ENCODE results near the gene RAD50.
"Not testable (repeated sequence)": the region's sequence is repeated elsewhere in the genome, so short reads cannot be mapped to it uniquely, and the experiment has no call there.

RAD50 gene

DNA sequence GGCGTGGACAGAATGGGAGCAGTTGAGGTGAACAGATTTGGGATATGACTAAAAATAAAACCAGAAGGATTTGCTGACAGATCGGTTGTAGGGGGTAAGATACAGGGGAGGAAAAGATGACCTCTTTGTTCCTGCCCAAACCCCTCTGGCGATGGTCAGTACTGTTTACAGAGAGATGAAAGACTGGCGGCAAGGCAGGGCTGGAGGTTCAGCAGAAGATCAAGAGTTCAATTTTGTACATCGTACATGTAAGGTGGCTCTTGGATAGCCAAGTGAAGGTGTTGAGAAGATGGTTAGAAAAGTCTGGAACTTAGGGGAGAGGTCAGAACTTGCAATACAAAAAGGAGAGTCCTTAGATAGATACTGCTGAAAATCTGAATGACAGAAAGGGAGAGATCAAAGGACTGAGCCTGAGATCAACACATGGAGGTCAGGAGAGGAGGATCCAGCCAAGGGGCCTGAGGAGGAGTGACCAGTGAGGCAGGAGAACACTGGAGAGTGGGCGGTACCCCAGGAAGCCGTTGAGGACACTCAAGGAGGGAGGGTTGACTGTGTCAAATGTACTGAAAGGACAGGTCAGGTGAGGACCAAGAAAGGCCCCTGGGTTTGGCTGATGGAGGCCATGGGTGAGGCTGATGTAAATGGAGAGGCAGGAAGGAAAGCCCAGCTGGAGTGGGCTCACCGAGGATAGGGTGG is 124.2 kb downstream of the RAD50 start:
- ATAC-seq = no peak
- Mint-ChIP-seq H3K4me1 (peaks cover 26% of the 10 kb centered on the region), H3K4me3 (no peak overlapping the region), H3K27me3 (no peaks in the 10 kb centered on the region), H3K9me3 (no peaks in the 10 kb centered on the region), H3K27ac (no peak overlapping the region)
- DNase-seq = no peak

DNA sequence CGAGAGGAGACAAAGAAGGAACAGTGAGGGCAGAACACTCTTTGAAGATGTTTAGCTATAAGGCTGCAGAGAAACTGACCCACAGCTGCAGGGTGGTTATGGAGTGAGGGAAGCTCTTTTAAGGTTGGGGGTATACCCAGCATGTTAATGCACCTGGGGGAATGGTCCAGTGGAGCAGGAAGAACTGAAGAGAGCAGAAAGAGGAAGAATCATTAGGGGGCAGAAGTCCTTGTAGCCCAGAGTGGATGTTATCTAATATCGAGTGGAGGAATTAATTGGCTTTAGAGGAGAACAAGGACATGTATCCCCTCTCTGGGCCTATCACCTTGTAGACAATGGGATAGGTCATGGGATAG is 124.7 kb downstream of the RAD50 start:
- no peak for ATAC-seq

DNA sequence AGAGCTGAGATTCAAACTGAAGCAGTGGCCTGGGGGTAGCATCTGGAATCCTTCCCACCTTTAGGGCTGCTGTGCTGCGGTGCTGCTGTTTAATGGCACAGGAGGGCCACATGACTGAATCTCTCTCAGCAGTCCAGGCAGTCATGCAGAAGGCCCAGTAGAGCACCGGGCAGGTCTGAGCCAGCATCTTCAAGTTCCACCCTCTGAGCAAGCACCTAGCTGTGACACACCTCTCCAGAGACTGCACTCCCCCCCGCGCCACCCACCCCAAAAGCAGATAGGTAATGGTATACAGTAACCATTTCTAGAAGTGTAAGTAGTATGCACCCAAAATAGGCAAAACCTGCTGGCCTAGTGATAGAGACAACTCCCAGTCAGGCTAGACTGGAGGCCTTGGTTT is 125.2 kb downstream of the RAD50 start:
- no peaks in the 10 kb centered on the region for H3K27me3 Mint-ChIP-seq
- DNase-seq = no peak

More for the DNA sequence above, 124.7 kb downstream of the RAD50 start:
- Mint-ChIP-seq H3K4me3 (no peak overlapping the region), H3K27ac (no peak overlapping the region), H3K4me1 (peaks cover 20% of the 10 kb centered on the region), H3K9me3 (no peaks in the 10 kb centered on the region), H3K27me3 (no peaks in the 10 kb centered on the region)
- DNase-seq = no peak

DNA sequence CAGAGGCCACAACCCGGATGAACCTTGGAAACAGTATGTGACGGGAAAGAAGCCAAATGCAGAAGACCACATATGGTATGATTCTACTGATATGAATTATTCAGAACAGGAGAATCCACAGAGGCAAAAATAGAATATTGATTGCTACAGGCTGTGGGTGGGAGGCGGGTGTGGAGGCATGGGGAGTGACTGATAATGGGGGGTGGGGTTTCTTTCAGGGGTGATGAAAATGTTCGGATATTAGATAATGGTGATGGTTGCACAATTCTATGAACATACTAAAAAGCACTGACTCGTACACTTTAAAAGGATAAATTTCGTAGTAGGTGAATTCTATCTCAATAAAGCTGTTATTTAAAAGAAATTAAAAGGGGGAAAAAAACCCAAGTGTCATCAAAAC is 127.7 kb downstream of the RAD50 start:
- Mint-ChIP-seq H3K4me1 (peaks cover 34% of the 10 kb centered on the region), H3K27me3 (no peaks in the 10 kb centered on the region), H3K9me3 (no peaks in the 10 kb centered on the region), H3K27ac (no peak overlapping the region), H3K4me3 (no peak overlapping the region)
- no peak for ATAC-seq
- no peak for DNase-seq

More for the DNA sequence above, 125.2 kb downstream of the RAD50 start:
- Mint-ChIP-seq H3K4me3 (no peak overlapping the region), H3K9me3 (no peaks in the 10 kb centered on the region), H3K27ac (no peak overlapping the region), H3K4me1 (peaks cover 15% of the 10 kb centered on the region)
- ATAC-seq = no peak

DNA sequence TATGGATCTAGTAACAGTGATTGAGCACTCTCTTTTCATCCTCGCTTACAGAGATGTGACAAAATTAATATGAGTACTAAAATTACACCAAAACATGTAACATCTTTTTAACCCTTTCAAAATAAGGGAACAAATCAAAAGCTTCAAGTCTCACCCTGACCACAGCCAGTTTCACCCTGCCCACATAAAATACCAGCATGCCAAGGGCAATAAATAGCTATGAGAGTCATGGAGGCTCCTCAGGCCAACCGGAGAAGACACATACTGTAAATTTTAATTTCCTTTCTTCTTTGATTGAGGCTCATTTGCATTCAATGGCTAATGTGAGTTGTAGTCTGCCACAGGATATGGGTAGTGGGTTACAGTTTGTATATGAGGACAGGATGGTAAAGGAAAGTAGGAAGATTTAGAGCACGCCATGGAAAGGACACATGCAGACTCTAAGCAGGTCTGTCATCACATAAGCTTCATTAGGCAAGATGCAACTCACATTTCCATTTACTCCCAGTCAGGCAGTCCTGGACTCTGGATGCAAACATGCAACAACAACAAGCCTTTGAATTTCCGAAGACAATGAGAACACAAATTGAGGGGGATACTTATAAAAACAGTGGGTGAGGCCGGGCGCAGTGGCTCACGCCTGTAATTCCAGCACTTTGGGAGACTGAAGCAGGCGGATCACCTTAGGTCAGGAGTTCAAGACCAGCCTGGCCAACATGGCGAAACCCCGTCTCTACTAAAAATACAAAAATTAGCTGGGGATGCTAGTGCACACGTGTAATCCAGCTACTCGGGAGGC is 128.3 kb downstream of the RAD50 start:
- Mint-ChIP-seq H3K9me3 (no peaks in the 10 kb centered on the region), H3K4me3 (peak overlapping the region; percentile 2 to 51), H3K4me1 (peaks cover 38% of the 10 kb centered on the region), H3K27ac (no peak overlapping the region), H3K27me3 (no peaks in the 10 kb centered on the region)
- DNase-seq (peak; percentile 33 to 64), ATAC-seq (peak; percentile 68)

DNA sequence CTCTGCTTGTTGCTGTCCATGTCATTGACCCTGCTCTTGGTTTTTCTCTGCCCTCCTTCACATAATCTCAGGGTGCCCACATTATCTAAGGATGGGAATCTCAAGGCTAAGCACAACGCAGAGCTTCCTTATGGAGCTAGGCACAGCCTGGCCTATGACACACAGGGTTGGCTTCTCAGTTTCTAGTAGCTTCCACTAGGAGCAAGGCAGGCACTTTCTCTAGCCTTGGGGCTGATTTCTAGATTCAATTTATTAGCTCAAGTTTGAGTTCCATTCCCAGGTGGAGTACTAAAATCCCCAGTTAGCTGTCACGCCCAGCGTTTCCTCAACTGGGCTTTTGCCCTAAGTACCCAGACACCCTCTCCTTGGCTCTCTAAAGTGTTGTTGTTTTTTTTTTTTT is 129.4 kb downstream of the RAD50 start:
- Mint-ChIP-seq H3K9me3 (no peaks in the 10 kb centered on the region), H3K27ac (no peak overlapping the region), H3K27me3 (no peaks in the 10 kb centered on the region), H3K4me1 (peaks cover 38% of the 10 kb centered on the region), H3K4me3 (no peak overlapping the region)
- ATAC-seq (no peak), DNase-seq (no peak)

DNA sequence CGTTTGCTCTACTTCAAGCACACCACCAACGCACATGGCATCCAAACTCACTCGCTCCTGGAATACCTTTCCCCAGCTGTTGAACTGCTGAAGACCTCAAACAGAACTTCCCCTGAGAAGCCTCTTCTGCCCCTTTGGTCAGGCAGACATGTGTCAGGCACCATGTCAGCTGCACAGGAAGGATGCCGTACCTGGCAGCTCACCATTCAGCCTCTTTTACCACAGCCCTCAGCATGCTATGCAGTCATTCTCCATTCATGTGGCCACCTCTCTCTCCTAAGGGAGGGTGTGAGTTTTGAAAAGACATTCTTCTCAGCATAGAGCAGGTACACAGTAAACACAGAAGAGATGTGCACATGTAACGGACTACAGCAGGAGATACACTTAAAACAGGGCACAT is 131.2 kb downstream of the RAD50 start:
- peak overlapping the region; percentile 29 to 77 for H3K27ac Mint-ChIP-seq

DNA sequence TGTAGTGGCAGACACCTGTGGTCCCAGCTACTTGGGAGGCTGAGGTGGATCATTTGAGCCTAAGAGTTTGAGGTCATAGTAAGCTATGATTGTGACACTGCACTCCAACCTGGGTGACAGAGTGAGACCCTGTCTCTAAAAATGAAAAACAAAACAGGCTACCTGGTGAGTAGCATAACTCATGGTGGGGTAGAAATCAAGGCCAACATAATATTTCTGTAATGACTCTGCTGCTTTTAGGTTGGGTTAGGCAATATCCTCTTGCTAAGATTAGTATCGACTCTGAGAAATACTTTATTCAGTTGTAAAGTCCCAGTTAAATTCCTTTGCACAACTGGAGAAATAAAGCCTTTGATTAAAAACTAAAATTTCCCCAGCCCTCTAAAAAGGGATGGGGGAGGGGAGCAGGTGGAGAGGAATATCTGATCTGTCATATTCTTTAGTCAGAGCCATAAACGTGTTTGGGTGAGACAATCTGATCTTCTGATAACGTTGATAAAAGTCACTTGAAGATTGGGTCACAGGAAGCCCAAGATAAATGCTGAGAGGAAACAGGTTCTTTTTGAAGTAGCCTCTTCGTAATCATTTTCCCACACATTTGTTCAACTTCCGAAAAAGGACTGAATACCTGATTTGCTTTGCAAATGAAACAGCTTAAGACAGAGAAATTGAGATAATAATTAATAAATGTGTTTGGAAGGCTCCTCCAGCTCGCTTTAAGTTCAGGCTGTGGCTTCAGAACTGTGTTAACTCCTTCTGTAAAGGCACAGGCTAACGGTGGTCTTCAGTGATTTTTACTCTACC is 132.0 kb downstream of the RAD50 start:
- DNase-seq = no peak
- Mint-ChIP-seq H3K9me3 (no peaks in the 10 kb centered on the region), H3K27ac (peak overlapping the region; percentile 9 to 87), H3K4me3 (peak overlapping the region; percentile 29 to 42), H3K4me1 (peaks cover 45% of the 10 kb centered on the region), H3K27me3 (no peaks in the 10 kb centered on the region)
- ATAC-seq = peak; percentile 72

More for the DNA sequence above, 131.2 kb downstream of the RAD50 start:
- H3K4me3 Mint-ChIP-seq = peak overlapping the region; percentile 0 to 38
- H3K27me3 Mint-ChIP-seq = no peaks in the 10 kb centered on the region
- peaks cover 45% of the 10 kb centered on the region for H3K4me1 Mint-ChIP-seq
- peak; percentile 45 to 68 for DNase-seq
- no peaks in the 10 kb centered on the region for H3K9me3 Mint-ChIP-seq
- ATAC-seq = peak; percentile 92

DNA sequence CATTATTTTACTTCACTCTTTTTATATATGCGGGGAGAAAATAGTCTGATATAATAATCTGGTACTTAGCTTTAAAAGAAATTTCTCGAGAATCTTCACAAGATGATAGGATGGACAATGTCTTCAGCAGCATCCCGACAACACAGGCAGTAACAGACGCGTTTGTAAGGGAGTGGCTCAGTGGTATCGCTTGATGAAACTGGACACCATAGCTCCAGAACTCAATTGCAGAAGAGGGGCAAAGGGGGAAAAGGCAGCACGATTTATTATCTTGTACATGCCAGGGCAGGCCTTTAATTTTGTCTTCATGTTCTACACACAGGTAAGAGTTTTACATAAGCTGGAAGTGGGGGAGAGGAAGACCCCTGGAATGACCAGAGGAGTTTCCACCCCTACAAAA is 132.7 kb downstream of the RAD50 start:
- DNase-seq = no peak
- H3K9me3 Mint-ChIP-seq = no peaks in the 10 kb centered on the region
- peaks cover 41% of the 10 kb centered on the region for H3K4me1 Mint-ChIP-seq
- no peak overlapping the region for H3K4me3 Mint-ChIP-seq
- H3K27ac Mint-ChIP-seq = no peak overlapping the region
- H3K27me3 Mint-ChIP-seq = no peaks in the 10 kb centered on the region
- no peak for ATAC-seq

DNA sequence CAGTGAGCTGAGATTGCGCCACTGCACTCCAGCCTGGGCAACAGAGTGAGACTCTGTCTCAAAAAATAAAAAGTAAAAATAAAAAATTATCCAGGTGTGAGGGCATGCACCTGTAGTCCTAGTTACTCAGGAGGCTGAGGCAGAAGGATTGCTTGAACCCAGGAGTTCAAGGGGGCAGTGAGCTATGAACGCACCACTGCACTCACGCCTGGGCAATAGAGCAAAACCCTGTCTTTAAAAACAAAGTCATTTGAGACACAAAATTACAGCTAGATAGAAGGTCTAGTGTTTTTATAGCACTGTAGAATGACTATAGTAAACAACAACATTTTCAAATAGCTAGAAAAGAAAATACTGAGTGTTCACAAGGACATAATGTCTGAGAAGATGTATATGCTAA is 133.4 kb downstream of the RAD50 start:
- DNase-seq = no peak
- no peak overlapping the region for H3K27ac Mint-ChIP-seq
- H3K4me1 Mint-ChIP-seq = peaks cover 34% of the 10 kb centered on the region
- ATAC-seq = no peak
- H3K4me3 Mint-ChIP-seq = no peak overlapping the region
- no peaks in the 10 kb centered on the region for H3K27me3 Mint-ChIP-seq
- no peaks in the 10 kb centered on the region for H3K9me3 Mint-ChIP-seq

DNA sequence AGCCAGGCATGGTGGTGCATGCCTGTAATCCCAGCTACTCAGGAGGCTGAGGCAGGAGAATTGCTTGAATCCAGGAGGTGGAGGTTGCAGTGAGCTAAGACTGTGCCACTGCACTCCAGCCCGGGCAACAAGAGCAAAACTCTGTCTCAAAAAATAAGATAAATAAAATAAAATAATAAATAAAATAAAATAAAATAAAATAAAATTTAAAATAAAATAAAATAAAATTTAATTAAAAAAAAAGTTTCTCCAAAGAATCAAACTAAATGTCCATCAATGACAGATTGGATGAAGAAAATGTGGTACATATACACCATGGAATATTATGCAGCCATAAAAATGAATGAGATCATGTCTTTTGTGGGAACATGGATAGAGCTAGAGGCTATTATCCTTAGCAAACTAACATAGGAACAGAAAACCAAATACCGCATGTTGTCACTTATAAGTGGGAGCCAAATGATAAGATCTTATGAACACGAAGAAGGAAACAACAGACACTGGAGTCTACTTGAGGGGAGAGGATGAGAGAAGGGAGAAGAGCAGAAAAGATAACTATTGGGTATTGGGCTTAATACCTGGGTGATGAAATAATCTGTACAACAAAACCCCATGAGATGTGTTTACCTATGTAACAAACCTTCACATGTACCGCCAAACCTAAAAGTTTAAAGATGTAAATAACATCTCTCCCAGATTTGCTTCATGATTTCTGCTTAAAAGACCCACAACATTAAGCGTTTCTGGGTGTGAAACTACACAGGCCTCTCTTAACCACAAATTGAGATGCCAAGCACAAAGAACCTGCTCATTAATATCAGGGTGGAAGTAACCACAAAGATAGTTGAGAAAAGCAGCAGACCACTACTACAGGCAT is 135.2 kb downstream of the RAD50 start:
- H3K4me3 Mint-ChIP-seq, H3K9me3 Mint-ChIP-seq, DNase-seq, H3K27me3 Mint-ChIP-seq: not testable (repeated sequence)
- Mint-ChIP-seq H3K27ac (peak overlapping the region; percentile 72 to 89), H3K4me1 (peaks cover 30% of the 10 kb centered on the region)
- ATAC-seq = peak; percentile 24

DNA sequence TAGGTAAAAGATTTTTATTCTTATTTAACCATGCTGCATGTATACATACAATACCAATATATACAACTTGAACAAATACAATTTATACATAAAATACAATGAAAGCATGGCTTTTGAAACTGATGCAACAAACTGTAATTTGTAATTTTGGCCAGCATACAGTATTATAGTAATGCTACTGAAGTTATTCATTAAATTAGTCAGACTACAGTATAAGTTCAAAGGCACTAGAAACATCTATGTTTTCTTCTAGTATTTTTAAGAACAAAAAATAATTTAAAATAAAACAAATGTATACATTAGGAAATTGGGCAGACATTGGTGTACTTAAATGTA is 135.8 kb downstream of the RAD50 start:
- H3K4me3 Mint-ChIP-seq = no peak overlapping the region
- peak overlapping the region; percentile 72 to 89 for H3K27ac Mint-ChIP-seq
- no peak for DNase-seq
- no peak for ATAC-seq
- no peaks in the 10 kb centered on the region for H3K9me3 Mint-ChIP-seq
- H3K27me3 Mint-ChIP-seq = no peaks in the 10 kb centered on the region
- H3K4me1 Mint-ChIP-seq = peaks cover 29% of the 10 kb centered on the region
